ENCODE results near the gene CDO1.
"Not testable (repeated sequence)": the region's sequence is repeated elsewhere in the genome, so short reads cannot be mapped to it uniquely, and the experiment has no call there.

CDO1 gene

GRCh38 chr5:115831163-115831768, 14.8 kb upstream of the CDO1 start:
- Histone ChIP-seq H3K4me3 (no peak overlapping the region), H3K36me3 (peaks cover 67% of the 10 kb centered on the region), H3K9ac (no peak overlapping the region), H3K27ac (no peak overlapping the region), H3K4me2 (no peak overlapping the region), H3K9me3 (peaks cover 2% of the 10 kb centered on the region; the same call in 1 of the 2 replicates), H3K4me1 (no peaks in the 10 kb centered on the region), H3K27me3 (no peaks in the 10 kb centered on the region), H4K20me1 (0 out of 2 replicates have a peak, but pooled peaks cover 2% of the 10 kb centered on the region)
- TF ChIP-seq Cebpa-rat (IDR thresholded peaks at IDR 0.05) = no peak

GRCh38 chr5:115829913-115830312, 13.5 kb upstream of the CDO1 start:
- Histone ChIP-seq H3K4me1 (no peaks in the 10 kb centered on the region), H3K4me2 (no peak overlapping the region), H3K9me3 (peaks cover 14% of the 10 kb centered on the region), H3K4me3 (no peak overlapping the region), H3K36me3 (peaks cover 56% of the 10 kb centered on the region), H3K9ac (no peak overlapping the region), H3K27me3 (no peaks in the 10 kb centered on the region), H4K20me1 (no peaks in the 10 kb centered on the region), H3K27ac (no peak overlapping the region)
- TF ChIP-seq Cebpa-rat (IDR thresholded peaks at IDR 0.05) = no peak

- H3K27ac ChIP-seq = no peak overlapping the region
- TF ChIP-seq Cebpa-rat (IDR thresholded peaks at IDR 0.05) = no peak
- H3K9me3 ChIP-seq = peaks cover 20% of the 10 kb centered on the region
- H3K4me2 ChIP-seq = no peak overlapping the region
- H3K27me3 ChIP-seq = no peaks in the 10 kb centered on the region
- H3K9ac ChIP-seq = no peak overlapping the region
- no peaks in the 10 kb centered on the region for H4K20me1 ChIP-seq
- H3K4me1 ChIP-seq = no peaks in the 10 kb centered on the region
- peaks cover 34% of the 10 kb centered on the region for H3K36me3 ChIP-seq
- H3K4me3 ChIP-seq = no peak overlapping the region
Observed at GRCh38 chr5:115825948-115826347, 9.5 kb upstream of the CDO1 start.

- Histone ChIP-seq H3K9me3 (peaks cover 20% of the 10 kb centered on the region), H3K36me3 (peaks cover 25% of the 10 kb centered on the region)
- H3K27me3 ChIP-seq, H4K20me1 ChIP-seq, H3K9ac ChIP-seq, H3K4me2 ChIP-seq, H3K4me1 ChIP-seq, H3K27ac ChIP-seq, H3K4me3 ChIP-seq: not testable (repeated sequence)
Observed at GRCh38 chr5:115824983-115825382, 8.5 kb upstream of the CDO1 start.

- peaks cover 7% of the 10 kb centered on the region for H3K4me1 ChIP-seq
- H3K36me3 ChIP-seq = no peaks in the 10 kb centered on the region
- H3K9me3 ChIP-seq = peaks cover 26% of the 10 kb centered on the region
- no peak overlapping the region for H3K27ac ChIP-seq
- no peak overlapping the region for H3K4me2 ChIP-seq
- no peak overlapping the region for H3K9ac ChIP-seq
- peaks cover 29% of the 10 kb centered on the region for H3K27me3 ChIP-seq
- TF ChIP-seq Cebpa-rat (IDR thresholded peaks at IDR 0.05) = no peak
- H3K4me3 ChIP-seq = no peak overlapping the region
- peaks cover 9% of the 10 kb centered on the region for H4K20me1 ChIP-seq
Observed at GRCh38 chr5:115820846-115821245, 4.4 kb upstream of the CDO1 start.

- Histone ChIP-seq H3K36me3 (no peaks in the 10 kb centered on the region), H3K4me2 (no peak overlapping the region), H3K4me1 (peaks cover 18% of the 10 kb centered on the region), H3K4me3 (no peak overlapping the region), H3K27me3 (peaks cover 49% of the 10 kb centered on the region), H3K9me3 (peaks cover 30% of the 10 kb centered on the region), H3K27ac (no peak overlapping the region), H4K20me1 (peaks cover 12% of the 10 kb centered on the region), H3K9ac (no peak overlapping the region)
- TF ChIP-seq Cebpa-rat (IDR thresholded peaks at IDR 0.05) = no peak
Observed at GRCh38 chr5:115818821-115819220, 2.4 kb upstream of the CDO1 start.

GRCh38 chr5:115817386-115817785, 927 bp upstream of the CDO1 start:
- no peak overlapping the region for H3K9ac ChIP-seq
- H3K27me3 ChIP-seq = peaks cover 58% of the 10 kb centered on the region
- no peak overlapping the region for H3K27ac ChIP-seq
- no peak overlapping the region for H3K4me2 ChIP-seq
- H3K4me1 ChIP-seq = peaks cover 18% of the 10 kb centered on the region
- peaks cover 12% of the 10 kb centered on the region for H4K20me1 ChIP-seq
- no peak overlapping the region for H3K4me3 ChIP-seq
- TF ChIP-seq Cebpa-rat (IDR thresholded peaks at IDR 0.05) = no peak
- H3K9me3 ChIP-seq = peaks cover 30% of the 10 kb centered on the region
- no peaks in the 10 kb centered on the region for H3K36me3 ChIP-seq

GRCh38 chr5:115815693-115816225, 700 bp downstream of the CDO1 start:
- peaks cover 18% of the 10 kb centered on the region for H3K4me1 ChIP-seq
- H3K27me3 ChIP-seq = peaks cover 58% of the 10 kb centered on the region
- H3K4me2 ChIP-seq = peak overlapping the region; percentile 62
- H3K9ac ChIP-seq = no peak overlapping the region
- H4K20me1 ChIP-seq = peaks cover 12% of the 10 kb centered on the region
- peaks cover 30% of the 10 kb centered on the region for H3K9me3 ChIP-seq
- no peak for TF ChIP-seq Cebpa-rat (IDR thresholded peaks at IDR 0.05)
- H3K4me3 ChIP-seq = peak overlapping the region; percentile 55
- no peaks in the 10 kb centered on the region for H3K36me3 ChIP-seq
- no peak overlapping the region for H3K27ac ChIP-seq

GRCh38 chr5:115815006-115815692, 1.3 kb downstream of the CDO1 start:
- TF ChIP-seq Cebpa-rat (IDR thresholded peaks at IDR 0.05) = no peak
- peaks cover 58% of the 10 kb centered on the region for H3K27me3 ChIP-seq
- H3K9me3 ChIP-seq = peaks cover 30% of the 10 kb centered on the region
- H3K4me3 ChIP-seq = peak overlapping the region; percentile 55
- peaks cover 12% of the 10 kb centered on the region for H4K20me1 ChIP-seq
- peaks cover 18% of the 10 kb centered on the region for H3K4me1 ChIP-seq
- H3K36me3 ChIP-seq = no peaks in the 10 kb centered on the region
- no peak overlapping the region for H3K27ac ChIP-seq
- peak overlapping the region; percentile 62 for H3K4me2 ChIP-seq
- H3K9ac ChIP-seq = no peak overlapping the region

GRCh38 chr5:115813719-115814118, 2.7 kb downstream of the CDO1 start:
- peaks cover 18% of the 10 kb centered on the region for H3K4me1 ChIP-seq
- H3K9ac ChIP-seq = no peak overlapping the region
- no peaks in the 10 kb centered on the region for H3K36me3 ChIP-seq
- H3K27me3 ChIP-seq = peaks cover 56% of the 10 kb centered on the region
- H3K4me3 ChIP-seq = no peak overlapping the region
- H3K4me2 ChIP-seq = no peak overlapping the region
- H4K20me1 ChIP-seq = peaks cover 12% of the 10 kb centered on the region
- H3K9me3 ChIP-seq = peaks cover 30% of the 10 kb centered on the region
- no peak overlapping the region for H3K27ac ChIP-seq
- no peak for TF ChIP-seq Cebpa-rat (IDR thresholded peaks at IDR 0.05)

Data from BLaER1 (cell line).